HFF-Myc (cell line): ENCODE results near the gene OSGIN1.

Experiments used
- DNase-seq: peaks from one replicate; pipeline ENCODE4 v3.0.0-alpha.2; 2011; ENCODE audit warnings: low read depth; ENCODE audit errors: extremely low read depth
- H3K4me3 ChIP-seq: replicated peaks from 2 replicates; pipeline ENCODE4 v1.5.1; 2011; ENCODE audit warnings: low read depth, mild to moderate bottlenecking, control low read depth, low read length
- TF ChIP-seq, protein P1 (sequence below): IDR thresholded peaks from 2 replicates; pipeline ENCODE4 v1.5.1; 2012; ENCODE audit warnings: mild to moderate bottlenecking, low read depth, low read length, control low read depth; ENCODE audit errors: missing control alignments

OSGIN1 gene

DNA sequence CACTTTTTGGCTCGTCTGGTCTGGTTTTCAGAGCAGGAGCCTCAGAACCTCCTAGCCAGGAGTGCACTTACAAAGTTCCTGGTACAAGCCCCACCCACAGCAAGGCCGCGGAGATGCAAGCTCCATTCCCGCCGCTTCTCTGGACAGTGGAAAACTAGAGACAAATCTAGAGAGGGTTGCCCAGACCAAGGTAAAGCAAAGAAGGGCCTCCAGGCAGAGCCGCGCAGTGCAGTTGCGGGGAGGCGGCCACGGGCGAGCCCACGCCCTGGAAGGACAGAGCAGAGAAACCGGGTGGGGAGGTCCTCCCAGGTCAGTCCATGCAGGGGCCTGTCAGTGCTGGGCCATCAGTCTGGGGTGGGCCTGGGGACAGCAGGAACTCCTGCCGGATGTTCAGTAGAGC, 11.0 kb upstream of the OSGIN1 start:
- H3K4me3 ChIP-seq = no peak overlapping the region
- TF ChIP-seq, protein P1, sequence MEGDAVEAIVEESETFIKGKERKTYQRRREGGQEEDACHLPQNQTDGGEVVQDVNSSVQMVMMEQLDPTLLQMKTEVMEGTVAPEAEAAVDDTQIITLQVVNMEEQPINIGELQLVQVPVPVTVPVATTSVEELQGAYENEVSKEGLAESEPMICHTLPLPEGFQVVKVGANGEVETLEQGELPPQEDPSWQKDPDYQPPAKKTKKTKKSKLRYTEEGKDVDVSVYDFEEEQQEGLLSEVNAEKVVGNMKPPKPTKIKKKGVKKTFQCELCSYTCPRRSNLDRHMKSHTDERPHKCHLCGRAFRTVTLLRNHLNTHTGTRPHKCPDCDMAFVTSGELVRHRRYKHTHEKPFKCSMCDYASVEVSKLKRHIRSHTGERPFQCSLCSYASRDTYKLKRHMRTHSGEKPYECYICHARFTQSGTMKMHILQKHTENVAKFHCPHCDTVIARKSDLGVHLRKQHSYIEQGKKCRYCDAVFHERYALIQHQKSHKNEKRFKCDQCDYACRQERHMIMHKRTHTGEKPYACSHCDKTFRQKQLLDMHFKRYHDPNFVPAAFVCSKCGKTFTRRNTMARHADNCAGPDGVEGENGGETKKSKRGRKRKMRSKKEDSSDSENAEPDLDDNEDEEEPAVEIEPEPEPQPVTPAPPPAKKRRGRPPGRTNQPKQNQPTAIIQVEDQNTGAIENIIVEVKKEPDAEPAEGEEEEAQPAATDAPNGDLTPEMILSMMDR = no peak
- DNase-seq = no peak

DNA sequence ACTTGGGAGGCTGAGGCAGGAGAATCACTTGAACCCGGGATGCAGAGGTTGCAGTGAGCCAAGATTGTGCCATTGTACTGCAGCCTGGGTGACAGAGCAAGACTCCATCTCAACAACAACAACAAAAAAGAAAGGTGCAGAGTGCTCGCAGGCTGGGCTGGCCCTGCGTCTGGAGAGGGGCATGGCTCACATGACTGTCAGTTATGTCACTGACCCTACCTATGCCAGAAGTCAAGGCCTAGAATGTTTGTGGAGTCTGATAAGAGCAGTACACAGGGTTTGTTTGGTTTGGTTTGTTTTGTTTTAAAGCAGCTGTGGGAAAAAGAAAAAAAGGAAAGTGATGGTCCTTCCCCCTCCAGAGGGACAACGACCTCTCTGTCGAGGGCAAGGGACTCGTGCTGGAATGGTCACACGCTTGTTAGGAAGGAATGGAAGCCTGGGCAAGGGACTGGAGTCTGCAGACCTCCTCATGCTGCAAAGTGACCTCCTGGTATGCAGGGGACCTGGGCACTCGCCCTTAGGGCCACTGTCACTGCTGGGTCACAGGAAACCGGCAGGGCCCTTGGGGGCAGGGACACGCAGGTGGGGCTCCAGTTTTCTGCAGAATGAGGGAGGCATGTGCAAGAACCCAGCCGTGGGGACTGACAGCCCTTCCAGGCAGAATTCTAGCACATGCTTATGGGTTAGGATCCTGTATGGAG, 10.1 kb upstream of the OSGIN1 start:
- no peak for DNase-seq
- TF ChIP-seq, protein P1 = no peak
- no peak overlapping the region for H3K4me3 ChIP-seq

DNA sequence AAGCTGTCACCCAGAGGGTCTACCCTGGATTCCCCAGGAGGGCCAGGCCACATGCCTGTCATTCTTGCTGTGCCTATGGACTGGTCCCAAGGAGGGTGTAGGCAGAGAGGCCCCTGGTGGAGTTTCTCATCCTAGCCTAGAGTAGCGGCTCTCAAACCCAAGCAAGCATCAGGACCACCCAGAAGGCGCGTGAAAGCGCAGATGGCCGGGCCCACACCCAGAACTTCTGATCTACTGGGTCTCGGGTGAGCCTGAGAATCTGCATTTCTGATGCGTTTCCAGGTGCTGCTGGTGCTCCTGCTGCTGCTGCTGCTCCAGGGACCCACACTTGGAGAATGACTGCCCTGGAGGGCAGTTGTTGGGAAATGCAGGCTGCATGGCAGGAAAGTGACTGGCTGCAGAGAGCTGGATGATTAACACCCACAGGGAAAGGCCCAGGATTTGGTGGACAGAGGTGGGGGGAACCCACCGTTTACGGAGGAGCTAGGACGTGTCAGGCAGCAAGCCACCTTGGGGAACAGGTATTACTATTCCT, 9.5 kb upstream of the OSGIN1 start:
- DNase-seq = no peak
- TF ChIP-seq, protein P1 = no peak
- no peak overlapping the region for H3K4me3 ChIP-seq

DNA sequence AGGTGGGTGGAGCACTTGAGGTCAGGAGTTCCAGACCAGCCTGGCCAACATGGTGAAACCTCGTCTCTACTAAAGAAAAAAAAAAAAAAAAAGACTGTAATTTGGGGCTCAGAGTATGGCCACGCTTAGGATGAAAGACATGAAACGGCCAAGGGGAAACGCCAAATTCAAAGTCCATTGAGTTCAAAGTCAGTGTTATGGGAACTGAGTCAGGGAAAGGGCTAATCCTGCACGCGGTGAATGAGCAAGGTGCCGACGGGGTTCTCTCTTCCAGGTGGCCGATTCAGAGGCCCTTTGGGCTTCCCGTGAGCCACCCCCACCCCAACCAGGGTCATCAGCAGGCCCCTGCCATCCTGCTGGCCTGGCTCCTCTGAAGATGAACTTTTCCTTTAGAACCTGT, 7.5 kb upstream of the OSGIN1 start:
- DNase-seq = no peak
- H3K4me3 ChIP-seq = no peak overlapping the region
- TF ChIP-seq, protein P1 = no peak

DNA sequence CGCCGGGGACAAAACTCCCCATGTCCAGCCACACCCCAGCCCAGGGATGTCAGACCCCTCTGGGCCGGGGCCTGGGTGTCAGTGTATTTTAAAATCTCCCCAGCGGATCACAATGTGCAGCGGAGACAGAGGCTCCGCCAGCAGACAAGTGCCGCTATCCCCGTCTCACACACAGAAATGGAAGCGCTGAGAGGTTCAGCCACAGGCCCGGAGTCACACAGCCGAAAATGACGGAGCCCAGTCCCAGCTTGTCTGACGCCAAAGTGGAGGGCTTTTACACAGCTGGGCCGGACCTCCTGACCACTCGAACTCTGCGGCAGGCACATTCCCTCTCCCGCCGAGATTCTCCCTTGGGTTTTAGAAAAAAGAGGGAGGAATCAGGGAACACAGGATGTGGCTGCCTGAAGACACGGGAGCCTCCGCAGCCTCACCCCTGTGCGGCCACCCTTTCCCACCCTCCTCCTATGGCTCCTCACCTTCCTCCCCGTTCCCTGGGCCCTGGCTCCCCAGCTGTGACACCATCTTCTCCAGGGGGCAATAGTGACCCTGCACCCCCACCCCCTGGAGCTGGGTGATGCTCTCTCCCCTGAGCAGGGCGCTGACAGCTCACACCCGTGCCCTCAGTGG, 6.8 kb upstream of the OSGIN1 start:
- DNase-seq = no peak
- TF ChIP-seq, protein P1 = no peak
- no peak overlapping the region for H3K4me3 ChIP-seq

DNA sequence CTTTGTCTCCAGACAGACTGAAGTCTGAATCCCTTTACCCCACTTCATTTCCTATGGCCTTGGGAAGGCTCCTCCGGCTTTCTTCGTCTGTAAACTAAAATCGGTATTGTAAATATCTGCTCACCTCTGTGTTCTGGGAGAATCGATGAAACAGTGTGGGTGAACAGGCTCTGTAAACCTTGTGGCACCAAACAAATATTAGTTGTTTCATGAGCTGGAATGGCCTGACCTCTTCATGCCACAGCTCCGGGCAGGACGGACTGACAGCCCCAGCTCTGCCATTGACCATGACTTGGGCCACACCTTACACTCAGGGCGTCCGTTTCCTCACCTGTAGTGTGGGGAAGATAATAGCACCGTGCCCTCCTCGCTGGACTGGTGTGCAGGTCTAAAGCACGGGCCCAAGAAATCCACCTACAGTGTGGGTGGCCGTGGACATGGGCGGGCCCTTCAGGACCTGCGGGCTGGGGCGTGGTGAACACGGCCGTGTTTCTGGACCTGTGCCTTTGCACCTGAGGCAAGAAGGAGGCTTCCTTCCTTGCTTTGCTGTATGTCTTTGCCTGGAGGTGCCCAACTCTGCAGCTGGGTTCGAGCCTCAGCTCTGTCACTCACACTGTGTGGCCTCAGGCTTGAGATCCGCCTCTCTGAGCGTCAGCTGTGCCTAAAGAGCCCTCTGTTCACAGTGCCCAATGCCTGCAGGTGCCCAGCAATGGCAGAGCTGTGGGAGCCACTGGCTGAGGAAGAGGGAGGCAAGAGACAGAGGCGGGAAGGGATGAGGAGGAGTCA, 6.1 kb upstream of the OSGIN1 start:
- TF ChIP-seq, protein P1 = no peak
- no peak for DNase-seq
- no peak overlapping the region for H3K4me3 ChIP-seq
